K562 (cell line): ENCODE data around the gene AP1AR. TPM values are rescaled to one million over a fixed set of nuclear protein-coding genes. Genes with fewer than 3 reads are reported as not detected.

Source experiments
- ATAC-seq: fragments of 200-7000 bp; cut with Tn5 transposase; 3 replicates; pipeline ENCODE4 v1.9.1; 2020; ENCODE audit warnings: moderate library complexity
- BruUV-seq: library from RNA; stranded (reverse); fragments of 400-500 nt; replicated peaks from 2 replicates; lab custom pipeline; 2021; lab: Mats Ljungman, UMichigan
- CTCF ChIA-PET: fragments of 300-600 bp; formaldehyde crosslinking; extraction: SDS; loops from one replicate; lab custom pipeline; 2021; ENCODE audit warnings: low intra/inter-chr PET ratio; lab: Yijun Ruan, JAX
- POLR2A ChIA-PET: fragments of 300-600, 350-650 bp; sonication (Branson Sonifier 250); formaldehyde crosslinking; extraction: SDS; loops from one replicate; lab custom pipeline; 2021; ENCODE audit warnings: antibody characterized with exemption, inconsistent platforms; lab: Yijun Ruan, JAX
- DNase-seq, 4 experiments: peaks; one replicate each; pipeline versions ENCODE4 v3.0.0 to v3.0.0-alpha.2; 2011 to 2018; ENCODE audit warnings: low spot score in 3 of 4, mixed read lengths in 3 of 4; ENCODE audit errors: extremely low read depth in 1 of 4
- FAIRE-seq: peaks from 2 replicates; lab custom pipeline; 2011; peaks lifted over from hg19 to GRCh38; lab: Jason Lieb, UNC
- H2AFZ ChIP-seq: 2 replicates; pipeline ENCODE4 v1.6.0; 2011; ENCODE audit warnings: low read depth, low read length, control low read depth, inconsistent platforms
- H3K27ac ChIP-seq: fragments of 200-600 bp; 3 replicates; pipeline ENCODE4 v1.8.0; 2011; ENCODE audit warnings: low read depth, mild to moderate bottlenecking, control low read depth, inconsistent platforms, low read length, moderate library complexity, mixed read lengths; ENCODE audit errors: extremely low read depth
- H3K27me3 ChIP-seq, 2 experiments: fragments of 300-600 bp in 1 of 2; 2 replicates in 1 of 2; 3 replicates in 1 of 2; pipeline versions ENCODE4 v1.6.0 to v1.8.0; 2011; ENCODE audit warnings: inconsistent platforms in 2 of 2, low read length in 2 of 2, mild to moderate bottlenecking in 1 of 2, mixed read lengths in 1 of 2, moderate library complexity in 1 of 2; ENCODE audit not compliant: control insufficient read depth in 2 of 2, insufficient read depth in 2 of 2
- H3K36me3 ChIP-seq: fragments of 300-600 bp; 3 replicates; pipeline ENCODE4 v1.8.0; 2011; ENCODE audit warnings: mild to moderate bottlenecking, low read length, inconsistent platforms; ENCODE audit not compliant: control insufficient read depth, insufficient read depth
- H3K4me1 ChIP-seq, 2 experiments: fragments of 200-600 bp in 1 of 2; replicated peaks in 1 of 2; 2 replicates in 1 of 2; 3 replicates in 1 of 2; pipeline versions ENCODE4 v1.5.1 to v1.8.0; 2011; ENCODE audit warnings: inconsistent platforms in 2 of 2, low read length in 2 of 2, mild to moderate bottlenecking in 1 of 2, mixed read lengths in 1 of 2, moderate library complexity in 1 of 2; ENCODE audit not compliant: control insufficient read depth in 2 of 2, insufficient read depth in 2 of 2
- H3K4me2 ChIP-seq: 2 replicates; pipeline ENCODE4 v1.6.1; 2011; ENCODE audit warnings: low read length, control low read depth, inconsistent platforms, mixed read lengths; ENCODE audit not compliant: insufficient read depth
- H3K4me3 ChIP-seq: fragments of 200-600 bp; sonication (generic), shearing (Covaris generic); 2 replicates; pipeline ENCODE4 v1.5.1; 2016; ENCODE audit warnings: control low read depth, inconsistent platforms
- H3K79me2 ChIP-seq: fragments of 200-600 bp; 3 replicates; pipeline ENCODE4 v1.8.0; 2011; ENCODE audit warnings: low read length, inconsistent platforms; ENCODE audit not compliant: control insufficient read depth, insufficient read depth
- H3K9ac ChIP-seq, 2 experiments: 2 replicates each; pipeline versions ENCODE4 v1.6.0 to v1.6.1; 2011; ENCODE audit warnings: low read depth in 2 of 2, low read length in 2 of 2, control low read depth in 1 of 2, inconsistent platforms in 1 of 2, mild to moderate bottlenecking in 1 of 2, mixed read lengths in 1 of 2; ENCODE audit not compliant: insufficient read depth in 1 of 2
- H3K9me1 ChIP-seq: one replicate; pipeline ENCODE4 v1.6.0; 2011; ENCODE audit warnings: inconsistent platforms, mild to moderate bottlenecking, low read length, moderate library complexity; ENCODE audit not compliant: control insufficient read depth, insufficient read depth
- H3K9me3 ChIP-seq: replicated peaks from 2 replicates; pipeline ENCODE4 v1.5.1; 2011; ENCODE audit warnings: low read depth, low read length, inconsistent platforms; ENCODE audit not compliant: control insufficient read depth, insufficient read depth
- H4K20me1 ChIP-seq: replicated peaks from 2 replicates; pipeline ENCODE4 v1.6.1; 2011; ENCODE audit warnings: low read length, inconsistent platforms, mixed read lengths; ENCODE audit not compliant: control insufficient read depth, insufficient read depth
- BRCA1 ChIP-seq, 2 experiments: fragments of 450-650 bp in 1 of 2; sonication (generic) in 1 of 2; formaldehyde crosslinking in 1 of 2; IDR thresholded peaks; 2 replicates each; pipeline versions ENCODE4 v1.5.0 to v1.6.1; 2017 to 2020; ENCODE audit warnings: mild to moderate bottlenecking in 1 of 2, missing genetic modification reagents in 1 of 2
- CSDE1 ChIP-seq, 2 experiments: fragments of 450-650 bp; IDR thresholded peaks; 2 replicates each; pipeline ENCODE4 v1.6.1; 2016; ENCODE audit warnings: mild to moderate bottlenecking in 1 of 2
- CTCFL ChIP-seq: IDR thresholded peaks from 2 replicates; pipeline ENCODE4 v1.6.1; 2011; ENCODE audit warnings: borderline replicate concordance, low read depth, mild to moderate bottlenecking, moderate library complexity, low read length; ENCODE audit not compliant: insufficient read depth, poor library complexity, severe bottlenecking
- HES1 ChIP-seq: fragments of 450-650 bp; IDR thresholded peaks from 2 replicates; pipeline ENCODE4 v1.6.1; 2016; ENCODE audit warnings: low read depth, mild to moderate bottlenecking, moderate library complexity
- HEY1 ChIP-seq: fragments of 250-450 bp; sonication (Bioruptor Pico); IDR thresholded peaks from 2 replicates; pipeline ENCODE4 v1.5.0; 2020; ENCODE audit warnings: mild to moderate bottlenecking, moderate library complexity, borderline replicate concordance
- HLTF ChIP-seq: fragments of 450-650 bp; IDR thresholded peaks from 2 replicates; pipeline ENCODE4 v1.6.1; 2016
- KDM5B ChIP-seq: fragments of 200-600 bp; sonication (generic); IDR thresholded peaks from 2 replicates; pipeline ENCODE4 v1.6.1; 2012; ENCODE audit warnings: low read depth, mild to moderate bottlenecking, moderate library complexity, low read length, control low read depth, inconsistent platforms; ENCODE audit not compliant: insufficient replicate concordance
- NR4A1 ChIP-seq, 2 experiments: fragments of 250-450 bp in 1 of 2; fragments of 450-650 bp in 1 of 2; sonication (Bioruptor Pico) in 1 of 2; IDR thresholded peaks; 2 replicates each; pipeline versions ENCODE4 v1.4.0 to v1.6.1; 2016 to 2020; ENCODE audit warnings: mild to moderate bottlenecking in 2 of 2, missing compliant biosample characterization in 1 of 2, missing genetic modification characterization in 1 of 2, moderate library complexity in 1 of 2
- PYGO2 ChIP-seq: fragments of 450-650 bp; IDR thresholded peaks from 2 replicates; pipeline ENCODE4 v1.6.1; 2016; ENCODE audit warnings: mild to moderate bottlenecking, missing genetic modification characterization, moderate library complexity, missing compliant biosample characterization
- SMAD3 ChIP-seq: fragments of 450-650 bp; formaldehyde crosslinking; conservative IDR thresholded peaks from 2 replicates; pipeline ENCODE4 v1.4.0; 2020; ENCODE audit warnings: mild to moderate bottlenecking
- TEAD4 ChIP-seq, 2 experiments: sonication (generic) in 1 of 2; formaldehyde crosslinking in 1 of 2; IDR thresholded peaks; 2 replicates each; pipeline versions ENCODE4 v1.6.1 to v1.8.0; 2012 to 2022; ENCODE audit warnings: borderline replicate concordance in 1 of 2, inconsistent platforms in 1 of 2, low read length in 1 of 2, mild to moderate bottlenecking in 1 of 2, missing genetic modification reagents in 1 of 2
- ZNF589 ChIP-seq: fragments of 200-800 bp; sonication (Bioruptor generic); IDR thresholded peaks from 2 replicates; pipeline ENCODE4 v1.6.1; 2016; ENCODE audit warnings: low read depth, missing genetic modification characterization, missing compliant biosample characterization
- ZNF668 ChIP-seq: fragments of 250-450 bp; sonication (Bioruptor Pico); IDR thresholded peaks from 2 replicates; pipeline ENCODE4 v1.8.0; 2022; ENCODE audit warnings: mild to moderate bottlenecking, inconsistent platforms
- WGBS: fragments of 100-300 bp; shearing (Covaris generic); methylation state at CpG from one replicate; pipeline ENCODE4 v1.1.6; 2016; ENCODE audit warnings: low coverage, mixed read lengths; ENCODE audit not compliant: insufficient coverage; ENCODE audit errors: missing lambda C conversion rate; 5-methylcytosine and 5-hydroxymethylcytosine counted together
- in situ Hi-C: fragments of 300-500 bp; cut with MboI; formaldehyde crosslinking; loops from 4 replicates; pipeline ENCODE4 v1.15.0; 2018; ENCODE audit warnings: inconsistent platforms, mixed read lengths
- intact Hi-C: fragments of 100-400 bp; cut with micrococcal nuclease; formaldehyde crosslinking; loops from 2 replicates; pipeline ENCODE4 v1.14.2; 2022
- polyA plus RNA-seq, 8 experiments: library from polyadenylated mRNA; depleted of rRNA in 4 of 8; stranded (reverse) in 5 of 8; unstranded in 3 of 8; fragments of >200 nt; fragmentation: Nextera tagmentation in 2 of 8; fragmentation: Illumina TruSeq in 1 of 8; extraction: Ambion mirVana in 2 of 8; extraction: Trizol in 1 of 8; gene quantifications; 2 replicates each; pipeline versions ENCODE4 v1.2.1 to v1.2.3, GENCODE V29; 2011 to 2014; ENCODE audit warnings: inconsistent platforms in 1 of 8, missing spikeins in 1 of 8
- total RNA-seq, 7 experiments: library from RNA; depleted of rRNA in 6 of 7; stranded (reverse); fragments of >200 nt in 6 of 7; fragmentation: Illumina TruSeq in 2 of 7; extraction: Trizol in 2 of 7; gene quantifications; 2 replicates each; pipeline versions ENCODE4 v1.2.1 to v1.2.3, GENCODE V29; 2011 to 2021; ENCODE audit warnings: low replicate concordance in 1 of 7
- TF ChIP-seq, protein P1 (sequence below): fragments of 450-650 bp; formaldehyde crosslinking; IDR thresholded peaks from 2 replicates; pipeline ENCODE4 v1.4.0; 2020; ENCODE audit warnings: mild to moderate bottlenecking, mixed read lengths
- TF ChIP-seq, protein P2 (sequence below): fragments of 250-450 bp; sonication (Bioruptor Pico); IDR thresholded peaks from 2 replicates; pipeline ENCODE4 v1.5.0; 2021

The AP1AR gene
- total and polyA plus RNA-seq, 9 of the 15 experiments (the other 6 are each of a cell fraction or from before 2014, with no cell fraction given) = 2.6 to 20.7 (median 12.2) TPM

DNA sequence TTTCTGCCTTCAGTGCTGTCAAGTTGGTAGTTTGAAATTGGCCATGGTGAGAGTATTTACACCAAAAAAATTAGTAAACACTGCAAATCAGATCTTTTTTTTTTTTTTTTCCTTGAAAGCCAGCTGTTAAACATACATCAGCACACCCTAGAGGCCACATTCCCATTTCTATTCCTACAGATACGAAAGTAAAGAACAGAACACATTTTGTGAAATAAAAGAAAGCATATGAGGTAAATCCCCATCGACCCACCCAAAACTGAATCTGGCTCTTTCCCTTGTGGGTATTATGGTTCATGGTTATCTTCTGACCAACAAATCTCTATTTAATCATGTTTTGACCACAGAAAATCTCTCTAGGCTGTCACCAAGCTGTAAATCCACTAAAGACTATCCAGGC lies 41.8 kb upstream of the AP1AR start:
- Histone ChIP-seq H3K27me3 (no peaks in the 10 kb centered on the region), H3K9me3 (no peaks in the 10 kb centered on the region), H3K79me2 (no peaks in the 10 kb centered on the region), H3K9ac (no peak overlapping the region), H2AFZ (no peak overlapping the region), H3K9me1 (no peaks in the 10 kb centered on the region), H3K4me1 (no peaks in the 10 kb centered on the region), H3K4me2 (no peak overlapping the region), H3K36me3 (peaks cover 19% of the 10 kb centered on the region; the same call in 1 of the 3 replicates), H3K27ac (no peak overlapping the region), H4K20me1 (no peaks in the 10 kb centered on the region), H3K4me3 (no peak overlapping the region)
- ATAC-seq = no peak
- FAIRE-seq = no peak
- no TSS peak for BruUV-seq
- in situ Hi-C loops (no loop called here), intact Hi-C loops (loop anchor here (1.0 kb wide), 1 partner anchor 89 kb away; no protein-coding TSS in a partner anchor)
- ChIA-PET CTCF (interaction anchor here (0.7 to 1.5 kb wide), 5 partner anchors 77 to 281 kb away, joined by 3 to 6 read pairs (median 5); no protein-coding TSS in a partner anchor), POLR2A (interaction anchor here (0.8 to 0.9 kb wide), 2 partner anchors 22 to 90 kb away, joined by 3 read pairs; no protein-coding TSS in a partner anchor)
- 68% methylated on average over 2 of the region's 2 CpGs for WGBS
- no peak for DNase-seq
- TF ChIP-seq ZNF668 (CRISPR knock-in tag) = no peak
- TF ChIP-seq HES1 = no peak
- TF ChIP-seq CSDE1 (IDR thresholded peaks at IDR 0.05) = no peak
- no peak for TF ChIP-seq TEAD4 (IDR thresholded peaks at IDR 0.05; ENCODE audit: low read length)
- no peak for TF ChIP-seq TEAD4 (CRISPR knock-in tag; IDR thresholded peaks at IDR 0.05; ENCODE audit: borderline replicate concordance)
- TF ChIP-seq KDM5B = no peak
- TF ChIP-seq NR4A1 (CRISPR knock-in tag; IDR thresholded peaks at IDR 0.05) = no peak
- no peak for TF ChIP-seq NR4A1 (tag; IDR thresholded peaks at IDR 0.05)
- TF ChIP-seq, protein P1, sequence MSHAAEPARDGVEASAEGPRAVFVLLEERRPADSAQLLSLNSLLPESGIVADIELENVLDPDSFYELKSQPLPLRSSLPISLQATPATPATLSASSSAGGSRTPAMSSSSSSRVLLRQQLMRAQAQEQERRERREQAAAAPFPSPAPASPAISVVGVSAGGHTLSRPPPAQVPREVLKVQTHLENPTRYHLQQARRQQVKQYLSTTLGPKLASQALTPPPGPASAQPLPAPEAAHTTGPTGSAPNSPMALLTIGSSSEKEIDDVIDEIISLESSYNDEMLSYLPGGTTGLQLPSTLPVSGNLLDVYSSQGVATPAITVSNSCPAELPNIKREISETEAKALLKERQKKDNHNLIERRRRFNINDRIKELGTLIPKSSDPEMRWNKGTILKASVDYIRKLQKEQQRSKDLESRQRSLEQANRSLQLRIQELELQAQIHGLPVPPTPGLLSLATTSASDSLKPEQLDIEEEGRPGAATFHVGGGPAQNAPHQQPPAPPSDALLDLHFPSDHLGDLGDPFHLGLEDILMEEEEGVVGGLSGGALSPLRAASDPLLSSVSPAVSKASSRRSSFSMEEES (CRISPR knock-in tag) = no peak
- TF ChIP-seq ZNF589 = no peak
- TF ChIP-seq PYGO2 (tag) = no peak
- no peak for TF ChIP-seq CTCFL
- TF ChIP-seq HLTF = no peak
- no peak for TF ChIP-seq HEY1
- TF ChIP-seq, protein P2, sequence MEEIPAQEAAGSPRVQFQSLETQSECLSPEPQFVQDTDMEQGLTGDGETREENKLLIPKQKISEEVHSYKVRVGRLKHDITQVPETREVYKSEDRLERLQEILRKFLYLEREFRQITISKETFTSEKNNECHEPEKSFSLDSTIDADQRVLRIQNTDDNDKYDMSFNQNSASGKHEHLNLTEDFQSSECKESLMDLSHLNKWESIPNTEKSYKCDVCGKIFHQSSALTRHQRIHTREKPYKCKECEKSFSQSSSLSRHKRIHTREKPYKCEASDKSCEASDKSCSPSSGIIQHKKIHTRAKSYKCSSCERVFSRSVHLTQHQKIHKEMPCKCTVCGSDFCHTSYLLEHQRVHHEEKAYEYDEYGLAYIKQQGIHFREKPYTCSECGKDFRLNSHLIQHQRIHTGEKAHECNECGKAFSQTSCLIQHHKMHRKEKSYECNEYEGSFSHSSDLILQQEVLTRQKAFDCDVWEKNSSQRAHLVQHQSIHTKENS = no peak
- TF ChIP-seq BRCA1 (IDR thresholded peaks at IDR 0.05) = no peak
- TF ChIP-seq BRCA1 (CRISPR knock-in tag; IDR thresholded peaks at IDR 0.05) = no peak
- TF ChIP-seq SMAD3 (CRISPR knock-in tag) = no peak
